VCaP (cell line): ENCODE measurements around the gene HIGD2B.

Source experiments
- H3K27ac ChIP-seq: fragments of 450-650 bp; 2 replicates; pipeline ENCODE4 v1.5.1; 2017
- CTCF ChIP-seq: fragments of 450-650 bp; conservative IDR thresholded peaks from 2 replicates; pipeline ENCODE4 v1.5.1; 2017; ENCODE audit warnings: mild to moderate bottlenecking, moderate library complexity

The HIGD2B gene

GRCh38 chr15:72698938-72699337 lies 13.0 kb upstream of the HIGD2B start:
- H3K27ac ChIP-seq = no peak overlapping the region
- no peak for TF ChIP-seq CTCF

- H3K27ac ChIP-seq = no peak overlapping the region
Measured at GRCh38 chr15:72690938-72691337, 5.0 kb upstream of the HIGD2B start.

GRCh38 chr15:72688697-72689096 lies 2.7 kb upstream of the HIGD2B start:
- H3K27ac ChIP-seq = no peak overlapping the region
- TF ChIP-seq CTCF = no peak

More at GRCh38 chr15:72690938-72691337, 5.0 kb upstream of the HIGD2B start:
- TF ChIP-seq CTCF = no peak

GRCh38 chr15:72685301-72685924 lies 569 bp downstream of the HIGD2B start:
- H3K27ac ChIP-seq = peak overlapping the region; percentile 88
- TF ChIP-seq CTCF = no peak

- no peak for TF ChIP-seq CTCF
Measured at GRCh38 chr15:72682772-72683171, 3.2 kb downstream of the HIGD2B start.

GRCh38 chr15:72680931-72681330 lies 5.1 kb downstream of the HIGD2B start:
- TF ChIP-seq CTCF = no peak
- no peak overlapping the region for H3K27ac ChIP-seq

More at GRCh38 chr15:72682772-72683171, 3.2 kb downstream of the HIGD2B start:
- no peak overlapping the region for H3K27ac ChIP-seq

GRCh38 chr15:72676838-72677237 lies 9.1 kb downstream of the HIGD2B start:
- TF ChIP-seq CTCF = no peak

More at GRCh38 chr15:72676838-72677237, 9.1 kb downstream of the HIGD2B start:
- H3K27ac ChIP-seq = no peak overlapping the region
